T-cell (primary cell): ENCODE data around the gene CHMP1B. TPM values are rescaled to one million over a fixed set of nuclear protein-coding genes. Genes with fewer than 3 reads are reported as not detected.

Source experiments
- ATAC-seq, 4 experiments: fragments of 200-7000 bp in 3 of 4; fragments of 150-1000 bp in 1 of 4; cut with Tn5 transposase; replicated peaks in 1 of 4; 1 replicate in 3 of 4; 2 replicates in 1 of 4; pipeline ENCODE4 v1.10.0; 2021; ENCODE audit warnings: moderate library complexity in 3 of 4, mild to moderate bottlenecking in 2 of 4, moderate number of reproducible peaks in 1 of 4
- CTCF ChIA-PET, 2 donors: fragments of 300-600 bp; sonication (Branson Sonifier 250); formaldehyde crosslinking; loops; one replicate each; lab custom pipeline; 2022; ENCODE audit warnings: antibody characterized with exemption in 2 of 2; lab: Charles Lee
- POLR2A ChIA-PET, 2 donors: fragments of 300-600 bp; sonication (Branson Sonifier 250); formaldehyde crosslinking; loops; one replicate each; lab custom pipeline; 2022; ENCODE audit warnings: antibody characterized with exemption in 2 of 2; lab: Charles Lee
- DNase-seq, 35 experiments: peaks; one replicate each; pipeline versions ENCODE4 v3.0.0 to v3.0.0-alpha.2; 2013 to 2023
- H3K27ac ChIP-seq: one replicate; pipeline ENCODE4 v1.5.1; 2013; ENCODE audit warnings: low read length
- H3K27me3 ChIP-seq, 2 experiments: replicated peaks in 1 of 2; 1 replicate in 1 of 2; 2 replicates in 1 of 2; pipeline versions ENCODE4 v1.6.1 to v1.7.0; 2013; ENCODE audit warnings: low read length in 1 of 2, mixed read lengths in 1 of 2; ENCODE audit not compliant: control insufficient read depth in 2 of 2, insufficient read depth in 2 of 2; ENCODE audit errors: extremely low read depth in 1 of 2
- H3K36me3 ChIP-seq, 2 donors: 1 replicate in 1 of 2; 2 replicates in 1 of 2; pipeline versions ENCODE4 v1.6.1 to v1.7.0; 2013; ENCODE audit warnings: low read length in 1 of 2; ENCODE audit not compliant: control insufficient read depth in 2 of 2, insufficient read depth in 1 of 2; ENCODE audit errors: extremely low read depth in 1 of 2
- H3K4me1 ChIP-seq, 2 experiments: 1 replicate in 1 of 2; 2 replicates in 1 of 2; pipeline versions ENCODE4 v1.6.1 to v1.7.0; 2013; ENCODE audit warnings: low read length in 2 of 2, mixed read lengths in 1 of 2; ENCODE audit not compliant: insufficient read depth in 2 of 2, control insufficient read depth in 1 of 2; ENCODE audit errors: extremely low read depth in 1 of 2
- H3K4me3 ChIP-seq, 2 donors: 1 replicate in 1 of 2; 2 replicates in 1 of 2; pipeline versions ENCODE4 v1.5.1 to v1.7.0; 2013; ENCODE audit warnings: mild to moderate bottlenecking in 2 of 2, low read length in 1 of 2, moderate library complexity in 1 of 2; ENCODE audit not compliant: control insufficient read depth in 1 of 2; ENCODE audit errors: extremely low read depth in 1 of 2
- H3K9me3 ChIP-seq: 2 replicates; pipeline ENCODE4 v1.7.0; 2013
- H3K27ac Mint-ChIP-seq, 2 donors: one replicate each; pipeline ENCODE4 v1.8.0; 2020 to 2021; ENCODE audit warnings: mild to moderate bottlenecking in 2 of 2, mixed read lengths in 2 of 2
- H3K27me3 Mint-ChIP-seq, 2 donors: one replicate each; pipeline ENCODE4 v1.8.0; 2021 to 2022; ENCODE audit warnings: mixed read lengths in 2 of 2
- H3K36me3 Mint-ChIP-seq: one replicate; pipeline ENCODE4 v1.8.0; 2021; ENCODE audit warnings: mixed read lengths
- H3K4me1 Mint-ChIP-seq, 3 donors: one replicate each; pipeline ENCODE4 v1.8.0; 2020 to 2022; ENCODE audit warnings: mixed read lengths in 3 of 3, mild to moderate bottlenecking in 1 of 3
- H3K4me3 Mint-ChIP-seq, 3 donors: one replicate each; pipeline ENCODE4 v1.8.0; 2020 to 2022; ENCODE audit warnings: mild to moderate bottlenecking in 3 of 3, mixed read lengths in 3 of 3, moderate library complexity in 3 of 3
- H3K9me3 Mint-ChIP-seq, 3 donors: one replicate each; pipeline ENCODE4 v1.8.0; 2020 to 2022; ENCODE audit warnings: mixed read lengths in 3 of 3
- WGBS: methylation state at CpG from one replicate; pipeline ENCODE4 v1.1.5; 2013; ENCODE audit warnings: missing lambda C conversion rate; ENCODE audit not compliant: insufficient coverage; 5-methylcytosine and 5-hydroxymethylcytosine counted together
- total RNA-seq, 35 experiments: library from RNA in 6 of 35; stranded (reverse) in 6 of 35; fragments of 120-200 nt in 1 of 35; gene quantifications; one replicate each; pipeline versions ENCODE4 v1.2.1 to v1.2.4 and lab custom pipeline; 2013 to 2026

Gene CHMP1B
- total RNA-seq (100 to 1,000 TPM in 1 of 5 donors, 10 to 100 TPM in 4; 41.5 to 105 (median 44.1) TPM), total RNA-seq (lab: John Stamatoyannopoulos, UW) (34.1 to 420 (median 102) reads per million in 29 experiments)
- 71.5 TPM for total RNA-seq (2013)

GRCh38 chr18:11851146-11851805 lies at the start of gene CHMP1B:
Gene CHMP1B (plus strand): TSS chr18:11851413. CDS start chr18:11851512, 99 bp downstream.
- Mint-ChIP-seq H3K27ac (peak within 1 kb of the TSS; percentile 100), H3K27me3 (no peaks in the 10 kb centered on the region), H3K4me3 (peak within 1 kb of the TSS; percentile 95 to 100 (median 100)), H3K9me3 (no peaks in the 10 kb centered on the region), H3K36me3 (peaks cover 6% of the 10 kb centered on the region), H3K4me1 (peaks cover 49 to 55% (median 52%) of the 10 kb centered on the region in 3 donors)
- WGBS = 0% methylated on average over 53 of the region's 53 CpGs
- Histone ChIP-seq H3K27me3 (no peaks in the 10 kb centered on the region), H3K9me3 (no peaks in the 10 kb centered on the region), H3K4me3 (peak within 1 kb of the TSS; percentile 68 to 100), H3K27ac (peak within 1 kb of the TSS; percentile 96), H3K36me3 (peaks cover 2 to 8% of the 10 kb centered on the region in 2 donors), H3K4me1 (peaks cover 19 to 22% of the 10 kb centered on the region in 2 experiments)
- ChIA-PET CTCF (no interaction called here), POLR2A (interaction anchor here in 1 of 2 donors (1.0 kb wide), 2 partner anchors 55 to 129 kb away, joined by 3 to 13 read pairs; no protein-coding TSS in a partner anchor)
- ATAC-seq = peak; percentile 85 to 93 (median 92)
- DNase-seq = peak; percentile 94 to 99 (median 97)

- Histone ChIP-seq H3K4me1 (no peaks in the 10 kb centered on the region), H3K27me3 (no peaks in the 10 kb centered on the region), H3K9me3 (no peaks in the 10 kb centered on the region), H3K4me3 (no peak overlapping the region), H3K36me3 (no peaks in the 10 kb centered on the region), H3K27ac (no peak overlapping the region)
- ATAC-seq = no peak
- 88% methylated on average over 2 of the region's 4 CpGs for WGBS
- ChIA-PET POLR2A (no interaction called here), CTCF (no interaction called here)
- H3K9me3 Mint-ChIP-seq = no peaks in the 10 kb centered on the region
- H3K27me3 Mint-ChIP-seq = peaks cover 3 to 18% of the 10 kb centered on the region in 2 donors
- H3K4me3 Mint-ChIP-seq = no peak overlapping the region
- no peaks in the 10 kb centered on the region for H3K4me1 Mint-ChIP-seq
- no peak overlapping the region for H3K27ac Mint-ChIP-seq
- DNase-seq = no peak
- H3K36me3 Mint-ChIP-seq = no peaks in the 10 kb centered on the region
Observed at GRCh38 chr18:11801573-11801972, 49.6 kb upstream of the CHMP1B start.

- Histone ChIP-seq H3K4me1 (no peaks in the 10 kb centered on the region), H3K27ac (no peak overlapping the region), H3K36me3 (no peaks in the 10 kb centered on the region), H3K9me3 (no peaks in the 10 kb centered on the region), H3K4me3 (no peak overlapping the region), H3K27me3 (no peaks in the 10 kb centered on the region)
- Mint-ChIP-seq H3K4me1 (no peaks in the 10 kb centered on the region), H3K27ac (no peak overlapping the region), H3K4me3 (no peak overlapping the region), H3K36me3 (no peaks in the 10 kb centered on the region), H3K9me3 (no peaks in the 10 kb centered on the region), H3K27me3 (peaks cover 3 to 18% of the 10 kb centered on the region in 2 donors)
- ChIA-PET CTCF (no interaction called here), POLR2A (no interaction called here)
- WGBS = 81% methylated on average over 5 of the region's 6 CpGs
- no peak for ATAC-seq
- no peak for DNase-seq
Observed at GRCh38 chr18:11802158-11802557, 49.1 kb upstream of the CHMP1B start.

GRCh38 chr18:11802586-11802985 lies 48.6 kb upstream of the CHMP1B start:
- DNase-seq (no peak), ATAC-seq (no peak)
- Histone ChIP-seq H3K27me3 (no peaks in the 10 kb centered on the region), H3K9me3 (no peaks in the 10 kb centered on the region), H3K36me3 (no peaks in the 10 kb centered on the region), H3K4me1 (no peaks in the 10 kb centered on the region), H3K27ac (no peak overlapping the region), H3K4me3 (no peak overlapping the region)
- Mint-ChIP-seq H3K9me3 (no peaks in the 10 kb centered on the region), H3K27me3 (peaks cover 3 to 18% of the 10 kb centered on the region in 2 donors), H3K4me3 (no peak overlapping the region), H3K27ac (no peak overlapping the region), H3K4me1 (no peaks in the 10 kb centered on the region), H3K36me3 (no peaks in the 10 kb centered on the region)
- ChIA-PET CTCF (no interaction called here), POLR2A (no interaction called here)
- WGBS = 92% methylated on average over 7 of the region's 10 CpGs

- DNase-seq (no peak), ATAC-seq (no peak)
- no peaks in the 10 kb centered on the region for H3K36me3 ChIP-seq
- CTCF ChIA-PET = no interaction called here
- Mint-ChIP-seq H3K27me3 (peaks cover 3 to 16% of the 10 kb centered on the region in 2 donors), H3K4me3 (no peak overlapping the region), H3K9me3 (no peaks in the 10 kb centered on the region), H3K36me3 (no peaks in the 10 kb centered on the region), H3K27ac (no peak overlapping the region), H3K4me1 (no peaks in the 10 kb centered on the region)
- no peak overlapping the region for H3K4me3 ChIP-seq
- 87% methylated on average over 5 of the region's 7 CpGs for WGBS
- POLR2A ChIA-PET = no interaction called here
- no peaks in the 10 kb centered on the region for H3K4me1 ChIP-seq
- peaks cover 0 to 16% of the 10 kb centered on the region in 2 experiments for H3K27me3 ChIP-seq
- H3K9me3 ChIP-seq = no peaks in the 10 kb centered on the region
- no peak overlapping the region for H3K27ac ChIP-seq
Observed at GRCh38 chr18:11807233-11807632, 44.0 kb upstream of the CHMP1B start.

GRCh38 chr18:11808001-11808855 lies 43.0 kb upstream of the CHMP1B start:
- H3K27ac Mint-ChIP-seq = no peak overlapping the region
- Histone ChIP-seq H3K27me3 (peaks cover 0 to 16% of the 10 kb centered on the region in 2 experiments), H3K27ac (no peak overlapping the region), H3K36me3 (no peaks in the 10 kb centered on the region), H3K4me1 (no peaks in the 10 kb centered on the region), H3K9me3 (no peaks in the 10 kb centered on the region), H3K4me3 (no peak overlapping the region)
- CTCF ChIA-PET = no interaction called here
- H3K27me3 Mint-ChIP-seq = peaks cover 3 to 12% of the 10 kb centered on the region in 2 donors
- WGBS = 92% methylated on average over 4 of the region's 11 CpGs
- H3K9me3 Mint-ChIP-seq = no peaks in the 10 kb centered on the region
- ATAC-seq = no peak
- POLR2A ChIA-PET = no interaction called here
- no peak overlapping the region for H3K4me3 Mint-ChIP-seq
- DNase-seq = no peak
- no peaks in the 10 kb centered on the region for H3K36me3 Mint-ChIP-seq
- no peaks in the 10 kb centered on the region for H3K4me1 Mint-ChIP-seq
